Activated naive CD4-positive, alpha-beta T cell treated with anti-CD3 and anti-CD28 coated beads, Interleukin-2, amount 50 U/mL, for 72 hours (primary cell): ENCODE data around the gene STIL. TPM values are rescaled to one million over a fixed set of nuclear protein-coding genes. Genes with fewer than 3 reads are reported as not detected.

Experiments
- total RNA-seq, 2 donors: library from RNA; stranded (reverse); gene quantifications; one replicate each; pipeline ENCODE4 v1.2.3, GENCODE V29; 2022

Gene STIL
- total RNA-seq, 2 donors from 2014 or later, result 34.7 to 69.9 TPM

Other genes starting within 250 kb of the STIL start
- gene CYP4Z1, start 246.9 kb downstream of the STIL start, total RNA-seq, result not detected
- not detected for gene CYP4A22, start 176.7 kb downstream of the STIL start, total RNA-seq
- gene PDZK1IP1, start 124.1 kb downstream of the STIL start, total RNA-seq, result not detected
- under 1 TPM; 0.11 to 0.14 TPM for gene TAL1, start 81.9 kb downstream of the STIL start, total RNA-seq
- 100 to 1,000 TPM in 1 of 2 donors, 10 to 100 TPM in 1; 84.9 to 128 TPM for gene CMPK1, start 19.6 kb upstream of the STIL start, total RNA-seq
- gene FOXE3, start 102.1 kb upstream of the STIL start, total RNA-seq, result not detected
- gene FOXD2, start 123.9 kb upstream of the STIL start, total RNA-seq, result under 1 TPM; 0.09 to 0.18 TPM